OCI-LY7 (cell line): ENCODE data around the gene OR2AE1. TPM values are rescaled to one million over a fixed set of nuclear protein-coding genes. Genes with fewer than 3 reads are reported as not detected.

Experiments used
- BruUV-seq: library from RNA; stranded (reverse); fragments of 400-500 nt; replicated peaks from 2 replicates; lab custom pipeline; 2021; lab: Mats Ljungman, UMichigan
- CTCF ChIA-PET: fragments of 300-600 bp; sonication (Branson Sonifier 250); formaldehyde crosslinking; loops from one replicate; lab custom pipeline; 2022; ENCODE audit warnings: antibody characterized with exemption; ENCODE audit not compliant: unreplicated experiment; lab: Charles Lee
- POLR2A ChIA-PET: fragments of 300-600 bp; sonication (Branson Sonifier 250); formaldehyde crosslinking; loops from one replicate; lab custom pipeline; 2022; ENCODE audit warnings: antibody characterized with exemption; lab: Charles Lee
- DNase-seq: peaks from one replicate; pipeline ENCODE4 v3.0.0-alpha.2; 2015; ENCODE audit warnings: low spot score
- H2AFZ ChIP-seq: fragments of 200-600 bp; sonication (generic), shearing (Covaris generic); 2 replicates; pipeline ENCODE4 v1.6.1; 2014; ENCODE audit warnings: mild to moderate bottlenecking, antibody characterized with exemption, low read length, moderate library complexity
- H3K27ac ChIP-seq: fragments of 200-600 bp; sonication (generic); 2 replicates; pipeline ENCODE4 v1.5.1; 2014; ENCODE audit warnings: mixed run types, low read depth, mild to moderate bottlenecking, moderate library complexity, low read length, inconsistent platforms; ENCODE audit not compliant: poor library complexity, severe bottlenecking
- H3K36me3 ChIP-seq: fragments of 200-600 bp; sonication (generic); 2 replicates; pipeline ENCODE4 v1.6.1; 2014; ENCODE audit warnings: mild to moderate bottlenecking, antibody characterized with exemption, low read length, moderate library complexity, mixed read lengths; ENCODE audit not compliant: insufficient read depth
- H3K4me1 ChIP-seq: fragments of 200-600 bp; sonication (generic); 2 replicates; pipeline ENCODE4 v1.5.1; 2014; ENCODE audit warnings: mild to moderate bottlenecking, low read length; ENCODE audit not compliant: insufficient read depth, poor library complexity, severe bottlenecking
- H3K4me2 ChIP-seq: fragments of 200-600 bp; sonication (generic); 2 replicates; pipeline ENCODE4 v1.6.1; 2014; ENCODE audit warnings: mild to moderate bottlenecking, low read length
- H3K4me3 ChIP-seq: fragments of 200-600 bp; sonication (generic); 2 replicates; pipeline ENCODE4 v1.5.1; 2014; ENCODE audit warnings: mild to moderate bottlenecking, low read depth, low read length; ENCODE audit not compliant: poor library complexity, severe bottlenecking
- H3K79me2 ChIP-seq: fragments of 200-600 bp; sonication (generic); 2 replicates; pipeline ENCODE4 v1.6.1; 2016; ENCODE audit warnings: low read depth, mild to moderate bottlenecking, low read length, moderate library complexity, mixed read lengths; ENCODE audit not compliant: insufficient read depth
- H3K9me2 ChIP-seq: fragments of 200-600 bp; sonication (generic); 2 replicates; pipeline ENCODE4 v1.6.1; 2016; ENCODE audit warnings: mild to moderate bottlenecking, low read length, mixed read lengths; ENCODE audit not compliant: insufficient read depth
- H3K9me3 ChIP-seq: fragments of 200-600 bp; sonication (generic); 2 replicates; pipeline ENCODE4 v1.6.1; 2014; ENCODE audit warnings: mild to moderate bottlenecking, mixed run types, low read length, mixed read lengths
- H4K20me1 ChIP-seq: fragments of 200-600 bp; sonication (generic); 2 replicates; pipeline ENCODE4 v1.6.1; 2014; ENCODE audit warnings: mild to moderate bottlenecking, antibody characterized with exemption, low read length, moderate library complexity, mixed read lengths; ENCODE audit not compliant: insufficient read depth
- EZH2phosphoT487 ChIP-seq: fragments of 200-600 bp; sonication (generic); IDR thresholded peaks from 2 replicates; pipeline ENCODE4 v1.6.1; 2018; ENCODE audit warnings: low read depth, borderline replicate concordance, mild to moderate bottlenecking, mixed run types, antibody characterized with exemption, low read length, moderate library complexity, mixed read lengths
- intact Hi-C: fragments of 100-400 bp; cut with micrococcal nuclease; formaldehyde crosslinking; loops from one replicate; pipeline ENCODE4 v1.10.0; 2022; ENCODE audit not compliant: unreplicated experiment
- total RNA-seq, 2 experiments: library from RNA; depleted of rRNA in 1 of 2; stranded (reverse); fragments of >200 nt in 1 of 2; shearing (Covaris generic) in 1 of 2; gene quantifications; 2 replicates each; pipeline ENCODE4 v1.2.3, GENCODE V29; 2014 to 2022
- TF ChIP-seq, protein P1 (sequence below): fragments of 200-600 bp; sonication (generic); conservative IDR thresholded peaks from 2 replicates; pipeline ENCODE4 v1.5.1; 2014; ENCODE audit warnings: mild to moderate bottlenecking, antibody characterized with exemption, low read length, moderate library complexity, mixed read lengths

The OR2AE1 gene
- total RNA-seq, 2 experiments from 2014 or later: not detected

DNA sequence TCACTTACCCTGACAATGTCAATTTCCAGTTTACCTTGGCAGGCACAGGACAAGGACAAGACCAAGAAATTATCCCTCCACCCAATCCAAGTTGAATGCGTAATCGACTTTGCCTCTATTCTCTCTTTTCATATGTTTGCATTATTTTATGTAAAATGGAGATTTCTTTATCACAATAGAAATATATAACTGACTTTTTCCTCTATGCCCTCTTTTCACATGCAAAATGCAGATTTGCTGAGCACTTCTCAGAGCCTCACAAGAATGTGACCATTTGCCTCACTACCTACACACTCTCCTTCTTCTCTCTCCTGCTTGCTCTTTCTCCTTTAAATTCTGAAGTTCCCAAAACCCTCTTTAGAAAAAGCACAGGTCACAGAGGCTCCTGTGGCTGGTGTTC lies 33.9 kb downstream of the OR2AE1 start:
- Histone ChIP-seq H3K36me3 (no peaks in the 10 kb centered on the region), H4K20me1 (no peaks in the 10 kb centered on the region), H3K27ac (no peak overlapping the region), H3K9me2 (no peaks in the 10 kb centered on the region), H3K4me1 (no peaks in the 10 kb centered on the region), H3K4me2 (no peak overlapping the region), H3K9me3 (no peaks in the 10 kb centered on the region), H3K79me2 (no peaks in the 10 kb centered on the region), H3K4me3 (no peak overlapping the region), H2AFZ (no peak overlapping the region)
- CTCF ChIA-PET: no interaction called here
- no TSS peak for BruUV-seq
- intact Hi-C loops: no loop called here
- POLR2A ChIA-PET: no interaction called here
- DNase-seq: no peak
- no peak for TF ChIP-seq EZH2phosphoT487
- TF ChIP-seq, protein P1, sequence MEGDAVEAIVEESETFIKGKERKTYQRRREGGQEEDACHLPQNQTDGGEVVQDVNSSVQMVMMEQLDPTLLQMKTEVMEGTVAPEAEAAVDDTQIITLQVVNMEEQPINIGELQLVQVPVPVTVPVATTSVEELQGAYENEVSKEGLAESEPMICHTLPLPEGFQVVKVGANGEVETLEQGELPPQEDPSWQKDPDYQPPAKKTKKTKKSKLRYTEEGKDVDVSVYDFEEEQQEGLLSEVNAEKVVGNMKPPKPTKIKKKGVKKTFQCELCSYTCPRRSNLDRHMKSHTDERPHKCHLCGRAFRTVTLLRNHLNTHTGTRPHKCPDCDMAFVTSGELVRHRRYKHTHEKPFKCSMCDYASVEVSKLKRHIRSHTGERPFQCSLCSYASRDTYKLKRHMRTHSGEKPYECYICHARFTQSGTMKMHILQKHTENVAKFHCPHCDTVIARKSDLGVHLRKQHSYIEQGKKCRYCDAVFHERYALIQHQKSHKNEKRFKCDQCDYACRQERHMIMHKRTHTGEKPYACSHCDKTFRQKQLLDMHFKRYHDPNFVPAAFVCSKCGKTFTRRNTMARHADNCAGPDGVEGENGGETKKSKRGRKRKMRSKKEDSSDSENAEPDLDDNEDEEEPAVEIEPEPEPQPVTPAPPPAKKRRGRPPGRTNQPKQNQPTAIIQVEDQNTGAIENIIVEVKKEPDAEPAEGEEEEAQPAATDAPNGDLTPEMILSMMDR: no peak

DNA sequence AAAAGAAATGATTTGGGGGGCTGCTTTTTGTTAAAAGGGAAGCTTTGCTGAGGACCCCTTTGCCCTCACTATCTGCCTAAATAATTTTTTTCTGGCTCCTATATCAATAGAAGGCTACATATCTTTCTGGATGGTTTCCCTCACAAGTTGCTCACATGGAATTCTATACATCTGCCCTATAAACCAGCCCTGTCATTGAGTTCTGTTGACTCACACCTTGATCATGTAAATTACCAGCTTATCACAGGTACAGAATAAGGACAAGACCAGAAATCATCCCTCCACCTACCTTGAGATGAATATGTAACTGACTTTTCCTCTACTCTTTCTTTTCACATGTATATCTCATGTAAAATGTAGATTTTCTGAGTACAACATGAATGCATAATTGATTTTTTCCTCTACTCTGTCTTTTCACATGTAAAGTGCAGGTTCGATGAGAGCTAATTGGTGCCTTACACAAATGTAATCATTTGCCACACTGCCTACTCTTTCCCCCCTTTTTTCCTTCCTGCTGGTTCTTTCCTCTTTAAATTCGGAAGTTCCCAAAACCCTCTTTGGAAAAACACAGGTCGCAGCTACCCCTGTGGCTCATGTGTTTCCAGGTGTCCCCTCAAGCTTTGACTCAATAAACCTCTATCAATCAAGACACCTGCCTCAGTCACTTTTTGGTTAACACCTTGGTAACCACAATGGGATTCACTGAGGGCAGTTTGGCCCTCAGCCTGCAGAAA lies 36.5 kb downstream of the OR2AE1 start:
- H3K27ac ChIP-seq: no peak overlapping the region
- no peak for TF ChIP-seq EZH2phosphoT487
- TF ChIP-seq, protein P1: no peak
- intact Hi-C loops: no loop called here
- H3K4me2 ChIP-seq: no peak overlapping the region
- no peaks in the 10 kb centered on the region for H4K20me1 ChIP-seq
- H2AFZ ChIP-seq: no peak overlapping the region
- CTCF ChIA-PET: no interaction called here
- no peaks in the 10 kb centered on the region for H3K9me3 ChIP-seq
- no peak overlapping the region for H3K4me3 ChIP-seq
- DNase-seq: no peak
- BruUV-seq: no TSS peak
- POLR2A ChIA-PET: interaction anchor here (1.5 kb wide), 1 partner anchor 10 kb away, joined by 3 read pairs; no protein-coding TSS in a partner anchor
- H3K4me1 ChIP-seq: no peaks in the 10 kb centered on the region
- no peaks in the 10 kb centered on the region for H3K36me3 ChIP-seq
- no peaks in the 10 kb centered on the region for H3K9me2 ChIP-seq
- H3K79me2 ChIP-seq: no peaks in the 10 kb centered on the region
